Smooth muscle cell (in vitro differentiated cells): Measurements from ENCODE around the gene CDC42BPA. TPM values are rescaled to one million over a fixed set of nuclear protein-coding genes. Genes with fewer than 3 reads are reported as not detected.
"Not testable (repeated sequence)": the region's sequence is repeated elsewhere in the genome, so short reads cannot be mapped to it uniquely, and the experiment has no call there.

ENCODE experiments used
- DNase-seq: peaks from one replicate; lab custom pipeline; 2025; ENCODE audit not compliant: unreplicated experiment; lab: John Stamatoyannopoulos, UW
- H2AFZ ChIP-seq: fragments of 200-600 bp; sonication (generic); 2 replicates; pipeline ENCODE4 v1.6.0; 2016; ENCODE audit warnings: antibody characterized with exemption, low read depth, mild to moderate bottlenecking
- H3F3A ChIP-seq: fragments of 200-600 bp; sonication (generic); 2 replicates; pipeline ENCODE4 v1.6.0; 2017; ENCODE audit warnings: antibody characterized with exemption, low read depth
- H3K27ac ChIP-seq: fragments of 200-600 bp; sonication (generic); 2 replicates; pipeline ENCODE4 v1.5.1; 2016; ENCODE audit warnings: low read depth, mild to moderate bottlenecking
- H3K27me3 ChIP-seq: fragments of 200-600 bp; sonication (generic); 2 replicates; pipeline ENCODE4 v1.6.1; 2016; ENCODE audit warnings: low read depth, mild to moderate bottlenecking
- H3K36me3 ChIP-seq: fragments of 200-600 bp; sonication (generic); 2 replicates; pipeline ENCODE4 v1.5.1; 2016; ENCODE audit warnings: low read depth
- H3K4me1 ChIP-seq: fragments of 200-600 bp; sonication (generic); 2 replicates; pipeline ENCODE4 v1.5.1; 2016; ENCODE audit warnings: low read depth
- H3K4me2 ChIP-seq: fragments of 200-600 bp; sonication (generic); 2 replicates; pipeline ENCODE4 v1.6.0; 2016; ENCODE audit warnings: mild to moderate bottlenecking
- H3K4me3 ChIP-seq: fragments of 200-600 bp; sonication (generic); 2 replicates; pipeline ENCODE4 v1.5.1; 2016; ENCODE audit warnings: mild to moderate bottlenecking
- H3K79me2 ChIP-seq: fragments of 200-600 bp; sonication (generic); 2 replicates; pipeline ENCODE4 v1.6.0; 2016; ENCODE audit warnings: low read depth, mild to moderate bottlenecking
- H3K9ac ChIP-seq: fragments of 200-600 bp; sonication (generic); 2 replicates; pipeline ENCODE4 v1.6.0; 2016; ENCODE audit warnings: low read depth
- H3K9me3 ChIP-seq: fragments of 200-600 bp; sonication (generic); replicated peaks from 2 replicates; pipeline ENCODE4 v1.5.1; 2016; ENCODE audit warnings: low read depth
- H4K20me1 ChIP-seq: fragments of 200-600 bp; sonication (generic); 2 replicates; pipeline ENCODE4 v1.6.0; 2016; ENCODE audit warnings: low read depth
- CTCF ChIP-seq: fragments of 200-600 bp; sonication (generic); IDR thresholded peaks from 2 replicates; pipeline ENCODE4 v1.5.1; 2017; ENCODE audit warnings: borderline replicate concordance, mild to moderate bottlenecking, antibody characterized with exemption; ENCODE audit not compliant: insufficient read depth, poor library complexity, severe bottlenecking
- WGBS: methylation state at CpG from one replicate; pipeline ENCODE4 v1.1.7; 2016; ENCODE audit warnings: low lambda C conversion rate; 5-methylcytosine and 5-hydroxymethylcytosine counted together
- polyA plus RNA-seq: library from polyadenylated mRNA; unstranded; fragments of >200 nt; fragmentation: Nextera tagmentation; extraction: Ambion mirVana; gene quantifications from 2 replicates; pipeline ENCODE4 v1.2.1, GENCODE V29; 2016
- total RNA-seq: library from RNA; depleted of rRNA; stranded (reverse); fragments of >200 nt; gene quantifications from 2 replicates; pipeline ENCODE4 v1.2.3, GENCODE V29; 2014

CDC42BPA gene
- total and polyA plus RNA-seq, 2 experiments from 2014 or later, result 14.8 to 34.9 TPM

GRCh38 chr1:227295609-227296008 lies 22.7 kb downstream of the CDC42BPA start:
- H3K4me2 ChIP-seq, result no peak overlapping the region
- H3K27ac ChIP-seq, result no peak overlapping the region
- peaks cover 75% of the 10 kb centered on the region for H4K20me1 ChIP-seq
- H3K9me3 ChIP-seq, result no peaks in the 10 kb centered on the region
- 74% methylated on average over 3 of the region's 3 CpGs for WGBS
- H3K27me3 ChIP-seq, result no peaks in the 10 kb centered on the region
- H3K4me1 ChIP-seq, result peaks cover 17% of the 10 kb centered on the region
- H3K9ac ChIP-seq, result no peak overlapping the region
- no peak for TF ChIP-seq CTCF
- peaks cover 9% of the 10 kb centered on the region for H3F3A ChIP-seq
- DNase-seq, result no peak
- H3K79me2 ChIP-seq, result peaks cover 94% of the 10 kb centered on the region
- H2AFZ ChIP-seq, result no peak overlapping the region
- no peak overlapping the region for H3K4me3 ChIP-seq
- no peaks in the 10 kb centered on the region for H3K36me3 ChIP-seq

- no peak for DNase-seq
- WGBS, result 97% methylated on average over 2 of the region's 2 CpGs
- H3K79me2 ChIP-seq, result peaks cover 97% of the 10 kb centered on the region
- H3K27ac ChIP-seq, result no peak overlapping the region
- H3K9ac ChIP-seq, result no peak overlapping the region
- peaks cover 7% of the 10 kb centered on the region for H3K36me3 ChIP-seq
- H3K4me3 ChIP-seq, result no peak overlapping the region
- peaks cover 70% of the 10 kb centered on the region for H4K20me1 ChIP-seq
- no peaks in the 10 kb centered on the region for H3K9me3 ChIP-seq
- no peaks in the 10 kb centered on the region for H3K4me1 ChIP-seq
- H3K27me3 ChIP-seq, result no peaks in the 10 kb centered on the region
- TF ChIP-seq CTCF, result no peak
- no peaks in the 10 kb centered on the region for H3F3A ChIP-seq
- no peak overlapping the region for H2AFZ ChIP-seq
- H3K4me2 ChIP-seq, result no peak overlapping the region
Observed at GRCh38 chr1:227285745-227286144, 32.5 kb downstream of the CDC42BPA start.

GRCh38 chr1:227281371-227281770 lies 36.9 kb downstream of the CDC42BPA start:
- Histone ChIP-seq H3K27me3 (no peaks in the 10 kb centered on the region), H3K4me1 (no peaks in the 10 kb centered on the region), H3K27ac (no peak overlapping the region), H3K9ac (no peak overlapping the region), H2AFZ (no peak overlapping the region), H4K20me1 (peaks cover 77% of the 10 kb centered on the region), H3K36me3 (peaks cover under 1% of the 10 kb centered on the region), H3K4me2 (no peak overlapping the region), H3K9me3 (no peaks in the 10 kb centered on the region), H3K4me3 (no peak overlapping the region), H3F3A (no peaks in the 10 kb centered on the region), H3K79me2 (peaks cover 96% of the 10 kb centered on the region)
- WGBS, result 82% methylated on average over 1 of the region's 1 CpG
- DNase-seq, result no peak
- no peak for TF ChIP-seq CTCF

GRCh38 chr1:227280836-227281235 lies 37.5 kb downstream of the CDC42BPA start:
- WGBS, result 92% methylated on average over 1 of the region's 1 CpG

GRCh38 chr1:227276156-227276693 lies 42.1 kb downstream of the CDC42BPA start:
- DNase-seq, H3K27ac ChIP-seq, H3K9ac ChIP-seq, H3K27me3 ChIP-seq, H3K36me3 ChIP-seq, H3K4me2 ChIP-seq, H2AFZ ChIP-seq, H3K4me1 ChIP-seq, H3K4me3 ChIP-seq, H3F3A ChIP-seq, H3K9me3 ChIP-seq: not testable (repeated sequence)
- Histone ChIP-seq H3K79me2 (peaks cover 86% of the 10 kb centered on the region), H4K20me1 (peaks cover 78% of the 10 kb centered on the region)
- 99% methylated on average over 23 of the region's 44 CpGs for WGBS

More at GRCh38 chr1:227280836-227281235, 37.5 kb downstream of the CDC42BPA start:
- no peak overlapping the region for H3K4me2 ChIP-seq
- no peak overlapping the region for H3K27ac ChIP-seq
- no peaks in the 10 kb centered on the region for H3K9me3 ChIP-seq
- no peak overlapping the region for H3K9ac ChIP-seq
- peaks cover 90% of the 10 kb centered on the region for H3K79me2 ChIP-seq
- DNase-seq, result no peak
- no peak for TF ChIP-seq CTCF
- H2AFZ ChIP-seq, result no peak overlapping the region
- no peaks in the 10 kb centered on the region for H3F3A ChIP-seq
- peaks cover 73% of the 10 kb centered on the region for H4K20me1 ChIP-seq
- H3K4me3 ChIP-seq, result no peak overlapping the region
- H3K27me3 ChIP-seq, result no peaks in the 10 kb centered on the region
- H3K4me1 ChIP-seq, result no peaks in the 10 kb centered on the region
- no peaks in the 10 kb centered on the region for H3K36me3 ChIP-seq
